OCI-LY1 (cell line): ENCODE results near the gene NPB.

Experiments
- H2AFZ ChIP-seq: fragments of 200-600 bp; sonication (generic), shearing (Covaris generic); 2 replicates; pipeline ENCODE4 v1.6.0; 2014; ENCODE audit warnings: antibody characterized with exemption, mild to moderate bottlenecking, low read length
- H3F3A ChIP-seq: fragments of 200-600 bp; sonication (generic), shearing (Covaris generic); 2 replicates; pipeline ENCODE4 v1.6.0; 2014; ENCODE audit warnings: mild to moderate bottlenecking, antibody characterized with exemption, low read length, moderate library complexity; ENCODE audit not compliant: insufficient read depth
- H3K27ac ChIP-seq: fragments of 200-600 bp; sonication (generic); 2 replicates; pipeline ENCODE4 v1.5.1; 2014; ENCODE audit warnings: low read length, mixed run types, mild to moderate bottlenecking, low read depth; ENCODE audit not compliant: poor library complexity, severe bottlenecking
- H3K27me3 ChIP-seq: fragments of 200-600 bp; sonication (generic); 2 replicates; pipeline ENCODE4 v1.6.0; 2014; ENCODE audit warnings: antibody characterized with exemption, mild to moderate bottlenecking, low read length, moderate library complexity; ENCODE audit not compliant: insufficient read depth
- H3K36me3 ChIP-seq: fragments of 200-600 bp; sonication (generic); 2 replicates; pipeline ENCODE4 v1.6.1; 2014; ENCODE audit warnings: mild to moderate bottlenecking, antibody characterized with exemption, low read length, moderate library complexity, mixed read lengths; ENCODE audit not compliant: insufficient read depth
- H3K4me1 ChIP-seq: fragments of 200-600 bp; sonication (generic); 2 replicates; pipeline ENCODE4 v1.5.1; 2014; ENCODE audit warnings: mild to moderate bottlenecking, low read length, moderate library complexity; ENCODE audit not compliant: insufficient read depth, severe bottlenecking
- H3K4me2 ChIP-seq: fragments of 200-600 bp; sonication (generic), shearing (Covaris generic); 2 replicates; pipeline ENCODE4 v1.6.1; 2014; ENCODE audit warnings: low read length
- H3K4me3 ChIP-seq: fragments of 200-600 bp; sonication (generic); 2 replicates; pipeline ENCODE4 v1.5.1; 2014; ENCODE audit warnings: low read length, low read depth, mild to moderate bottlenecking, mixed read lengths; ENCODE audit not compliant: poor library complexity, severe bottlenecking
- H3K79me2 ChIP-seq: fragments of 200-600 bp; shearing (Covaris generic); 2 replicates; pipeline ENCODE4 v1.6.1; 2016; ENCODE audit warnings: mixed run types, low read length, mixed read lengths; ENCODE audit not compliant: insufficient read depth
- H3K9ac ChIP-seq: fragments of 200-600 bp; sonication (generic), shearing (Covaris generic); 2 replicates; pipeline ENCODE4 v1.6.1; 2014; ENCODE audit warnings: mild to moderate bottlenecking, low read length, mixed read lengths
- H3K9me2 ChIP-seq: fragments of 200-600 bp; sonication (generic), shearing (Covaris generic); 2 replicates; pipeline ENCODE4 v1.6.1; 2014; ENCODE audit warnings: low read depth, mild to moderate bottlenecking, low read length, mixed read lengths
- H3K9me3 ChIP-seq: fragments of 200-600 bp; shearing (Covaris generic); 2 replicates; pipeline ENCODE4 v1.6.1; 2014; ENCODE audit warnings: low read length, mixed read lengths
- H4K20me1 ChIP-seq: fragments of 200-600 bp; sonication (generic), shearing (Covaris generic); 2 replicates; pipeline ENCODE4 v1.6.0; 2016; ENCODE audit warnings: mild to moderate bottlenecking, low read length; ENCODE audit not compliant: insufficient read depth
- CTCF ChIP-seq: fragments of 200-600 bp; sonication (generic), shearing (Covaris generic); IDR thresholded peaks from 2 replicates; pipeline ENCODE4 v1.5.1; 2017; ENCODE audit warnings: mild to moderate bottlenecking, antibody characterized with exemption, low read length, moderate library complexity, mixed read lengths
- EZH2 ChIP-seq: fragments of 200-600 bp; sonication (generic), shearing (Covaris generic); IDR thresholded peaks from 2 replicates; pipeline ENCODE4 v1.8.0; 2017; ENCODE audit warnings: borderline replicate concordance, mixed run types, mild to moderate bottlenecking, antibody characterized with exemption, low read length, moderate library complexity, mixed read lengths

Gene NPB

DNA sequence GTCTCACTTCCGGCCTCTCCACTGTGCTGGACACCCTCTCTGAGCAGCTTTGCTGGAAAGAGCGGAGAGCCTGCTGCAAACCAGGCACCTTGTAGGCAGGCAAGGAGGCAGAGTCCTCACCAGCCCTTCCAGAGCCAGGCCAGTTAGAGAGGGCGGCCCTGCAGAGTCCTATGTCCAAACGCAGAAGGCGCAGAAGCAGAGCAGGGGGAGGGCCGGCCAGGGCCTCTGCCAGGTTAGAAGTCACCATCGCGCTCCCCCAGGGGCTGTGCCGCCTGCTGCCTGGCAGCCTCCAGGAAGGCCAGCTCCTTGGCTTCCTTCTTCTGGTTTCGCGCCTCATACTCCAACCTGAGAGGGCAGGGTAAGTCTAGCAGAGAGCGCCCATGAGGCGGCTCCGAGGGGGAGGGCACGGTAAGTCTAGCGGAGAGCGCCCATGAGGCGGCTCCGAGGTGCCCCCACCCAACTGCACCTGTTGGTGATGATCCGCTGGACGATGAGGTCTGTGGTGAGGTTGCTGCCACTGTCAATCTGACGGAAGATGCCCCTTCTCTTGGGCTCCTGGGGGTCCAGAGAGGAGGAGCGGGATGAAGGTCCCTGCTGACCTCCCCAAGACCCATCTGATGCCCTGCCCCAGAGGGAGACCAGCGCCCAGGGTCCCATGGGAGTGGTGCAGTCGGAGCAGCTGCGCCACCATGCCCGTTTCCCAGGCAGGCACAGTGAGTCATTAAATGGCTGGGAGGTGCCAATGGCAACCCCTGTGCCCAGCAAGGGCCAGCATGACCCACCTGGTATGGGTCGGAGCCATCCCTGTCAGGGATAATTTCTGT is 2.8 kb downstream of the NPB start:
- H3K4me1 ChIP-seq: peaks cover 13% of the 10 kb centered on the region
- no peaks in the 10 kb centered on the region for H3K79me2 ChIP-seq

GRCh38 chr17:81905424-81905875 is 3.4 kb downstream of the NPB start:
- Histone ChIP-seq H3K4me2 (no peak overlapping the region), H4K20me1 (no peaks in the 10 kb centered on the region), H3F3A (no peaks in the 10 kb centered on the region), H2AFZ (no peak overlapping the region), H3K79me2 (no peaks in the 10 kb centered on the region), H3K36me3 (peaks cover 59% of the 10 kb centered on the region), H3K9ac (no peak overlapping the region), H3K9me2 (no peaks in the 10 kb centered on the region), H3K4me1 (peaks cover 19% of the 10 kb centered on the region), H3K9me3 (no peaks in the 10 kb centered on the region), H3K4me3 (no peak overlapping the region), H3K27ac (no peak overlapping the region), H3K27me3 (peaks cover 4% of the 10 kb centered on the region; the same call in 1 of the 2 replicates)
- TF ChIP-seq EZH2: no peak
- no peak for TF ChIP-seq CTCF

More for the DNA sequence above, 2.8 kb downstream of the NPB start:
- H2AFZ ChIP-seq: no peak overlapping the region
- H3K4me3 ChIP-seq: no peak overlapping the region
- H3K36me3 ChIP-seq: peaks cover 65% of the 10 kb centered on the region
- no peaks in the 10 kb centered on the region for H3K9me2 ChIP-seq
- H3K27ac ChIP-seq: no peak overlapping the region
- H3K9ac ChIP-seq: no peak overlapping the region
- H4K20me1 ChIP-seq: no peaks in the 10 kb centered on the region
- no peaks in the 10 kb centered on the region for H3K9me3 ChIP-seq
- H3F3A ChIP-seq: no peaks in the 10 kb centered on the region
- no peak overlapping the region for H3K4me2 ChIP-seq
- peaks cover 4% of the 10 kb centered on the region; the same call in 1 of the 2 replicates for H3K27me3 ChIP-seq
- TF ChIP-seq CTCF (no peak), EZH2 (no peak)

GRCh38 chr17:81905993-81906392 is 4.0 kb downstream of the NPB start:
- H3K4me1 ChIP-seq: peaks cover 21% of the 10 kb centered on the region
- no peak overlapping the region for H3K4me3 ChIP-seq
- no peaks in the 10 kb centered on the region for H3K9me3 ChIP-seq
- no peak overlapping the region for H3K27ac ChIP-seq
- peaks cover 4% of the 10 kb centered on the region; the same call in 1 of the 2 replicates for H3K27me3 ChIP-seq
- no peak overlapping the region for H3K9ac ChIP-seq
- no peaks in the 10 kb centered on the region for H3K9me2 ChIP-seq
- peaks cover 53% of the 10 kb centered on the region for H3K36me3 ChIP-seq
- TF ChIP-seq EZH2 (no peak), CTCF (no peak)
- H3F3A ChIP-seq: no peaks in the 10 kb centered on the region
- no peaks in the 10 kb centered on the region for H4K20me1 ChIP-seq
- H3K4me2 ChIP-seq: no peak overlapping the region
- no peak overlapping the region for H2AFZ ChIP-seq
- no peaks in the 10 kb centered on the region for H3K79me2 ChIP-seq
